ENCODE data around the gene RPEL1. TPM values are rescaled to one million over a fixed set of nuclear protein-coding genes. Genes with fewer than 3 reads are reported as not detected.
"Not testable (repeated sequence)": the region's sequence is repeated elsewhere in the genome, so short reads cannot be mapped to it uniquely, and the experiment has no call there.

Gene RPEL1
- total and polyA plus RNA-seq, 2 donors from 2014 or later: not detected

GRCh38 chr10:103257812-103258211, 12.1 kb downstream of the RPEL1 start:
- H3K9ac ChIP-seq (ENCODE audit: low read length in 3 of 3): no peak overlapping the region
- H3K36me3 ChIP-seq (ENCODE audit: control insufficient read depth in 2 of 3, insufficient read depth in 3 of 3, low read length in 3 of 3): no peaks in the 10 kb centered on the region
- no peaks in the 10 kb centered on the region for H3K9me3 ChIP-seq (ENCODE audit: control insufficient read depth in 2 of 3, insufficient read depth in 1 of 3, low read length in 3 of 3)
- no peaks in the 10 kb centered on the region for H3K27me3 ChIP-seq (ENCODE audit: control insufficient read depth, insufficient read depth, low read length)
- H3K27ac ChIP-seq (ENCODE audit: low read depth in 2 of 2, low read length in 2 of 2): no peak overlapping the region
- H3K4me3 ChIP-seq (ENCODE audit: low read length in 3 of 3): no peak overlapping the region
- H3K4me1 ChIP-seq (ENCODE audit: control insufficient read depth in 2 of 3, insufficient read depth in 2 of 3, low read depth in 1 of 3, low read length in 3 of 3): no peaks in the 10 kb centered on the region
- intact Hi-C loops (cut with DNase I): no loop called here
- TF ChIP-seq CTCF (IDR thresholded peaks at IDR 0.05; ENCODE audit: borderline replicate concordance, extremely low read depth, insufficient read depth): no peak
- no peak for FAIRE-seq
- DNase-seq: no peak

DNA sequence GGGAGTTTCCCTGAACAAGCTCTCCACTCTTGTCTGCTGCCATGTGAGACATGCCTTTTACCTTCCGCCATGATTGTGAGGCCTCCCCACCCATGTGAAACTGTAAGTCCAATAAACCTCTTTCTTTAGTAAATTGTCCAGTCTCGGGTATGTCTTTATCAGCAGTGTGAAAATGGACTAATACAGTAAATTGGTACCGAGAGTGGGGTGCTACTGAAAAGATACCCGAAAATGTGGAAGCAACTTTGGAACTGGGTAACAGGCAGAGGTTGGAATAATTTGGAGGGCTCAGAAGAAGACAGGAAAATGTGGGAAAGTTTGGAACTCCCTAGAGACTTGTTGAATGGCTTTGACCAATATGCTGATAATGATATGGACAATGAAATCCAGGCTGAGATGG, 13.2 kb downstream of the RPEL1 start:
- DNase-seq; H3K9ac ChIP-seq (ENCODE audit: low read length in 3 of 3); intact Hi-C loops (cut with DNase I); H3K4me3 ChIP-seq (ENCODE audit: low read length in 3 of 3); H3K9me3 ChIP-seq (ENCODE audit: control insufficient read depth in 2 of 3, insufficient read depth in 1 of 3, low read length in 3 of 3); H3K36me3 ChIP-seq (ENCODE audit: control insufficient read depth in 2 of 3, insufficient read depth in 3 of 3, low read length in 3 of 3); H3K4me1 ChIP-seq (ENCODE audit: control insufficient read depth in 2 of 3, insufficient read depth in 2 of 3, low read depth in 1 of 3, low read length in 3 of 3); H3K27ac ChIP-seq (ENCODE audit: low read depth in 2 of 2, low read length in 2 of 2); FAIRE-seq; H3K27me3 ChIP-seq (ENCODE audit: control insufficient read depth, insufficient read depth, low read length): not testable (repeated sequence)

GRCh38 chr10:103259989-103260388, 14.3 kb downstream of the RPEL1 start:
- DNase-seq (no peak), FAIRE-seq (no peak)
- Histone ChIP-seq H3K9me3 (ENCODE audit: control insufficient read depth in 2 of 3, insufficient read depth in 1 of 3, low read length in 3 of 3) (no peaks in the 10 kb centered on the region), H3K4me1 (ENCODE audit: control insufficient read depth in 2 of 3, insufficient read depth in 2 of 3, low read depth in 1 of 3, low read length in 3 of 3) (no peaks in the 10 kb centered on the region), H3K4me3 (ENCODE audit: low read length in 3 of 3) (no peak overlapping the region), H3K27ac (ENCODE audit: low read depth in 2 of 2, low read length in 2 of 2) (no peak overlapping the region), H3K36me3 (ENCODE audit: control insufficient read depth in 2 of 3, insufficient read depth in 3 of 3, low read length in 3 of 3) (no peaks in the 10 kb centered on the region), H3K27me3 (ENCODE audit: control insufficient read depth, insufficient read depth, low read length) (no peaks in the 10 kb centered on the region), H3K9ac (ENCODE audit: low read length in 3 of 3) (no peak overlapping the region)
- no peak for TF ChIP-seq CTCF (IDR thresholded peaks at IDR 0.05; ENCODE audit: borderline replicate concordance, extremely low read depth, insufficient read depth)
- intact Hi-C loops (cut with DNase I): no loop called here

DNA sequence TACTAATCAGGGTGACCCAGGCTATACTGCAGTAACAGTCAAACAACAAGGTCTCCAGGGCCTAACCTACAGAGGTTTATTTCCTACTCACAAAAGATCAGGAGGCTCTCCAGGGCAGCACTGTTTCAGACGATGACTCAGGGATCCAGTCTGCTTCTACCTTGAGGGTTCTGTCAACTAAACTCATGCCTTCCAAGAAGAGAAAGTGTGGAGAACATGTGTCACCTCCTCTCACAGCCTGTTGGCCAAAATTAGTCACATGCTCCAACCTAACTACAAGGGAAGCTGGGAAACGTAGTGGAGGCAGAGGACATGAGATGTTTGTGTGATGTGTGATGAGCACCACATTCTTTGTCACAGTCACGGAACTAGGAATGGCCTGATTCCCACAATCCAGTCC, 16.5 kb downstream of the RPEL1 start:
- no peak overlapping the region for H3K4me3 ChIP-seq (ENCODE audit: low read length in 3 of 3)
- H3K27me3 ChIP-seq (ENCODE audit: control insufficient read depth, insufficient read depth, low read length): no peaks in the 10 kb centered on the region
- no peaks in the 10 kb centered on the region for H3K9me3 ChIP-seq (ENCODE audit: control insufficient read depth in 2 of 3, insufficient read depth in 1 of 3, low read length in 3 of 3)
- no peak for TF ChIP-seq CTCF (IDR thresholded peaks at IDR 0.05; ENCODE audit: borderline replicate concordance, extremely low read depth, insufficient read depth)
- H3K9ac ChIP-seq (ENCODE audit: low read length in 3 of 3): no peak overlapping the region
- DNase-seq: no peak
- no peak for FAIRE-seq
- H3K36me3 ChIP-seq (ENCODE audit: control insufficient read depth in 2 of 3, insufficient read depth in 3 of 3, low read length in 3 of 3): no peaks in the 10 kb centered on the region
- no peak overlapping the region for H3K27ac ChIP-seq (ENCODE audit: low read depth in 2 of 2, low read length in 2 of 2)
- intact Hi-C loops (cut with DNase I): no loop called here
- no peaks in the 10 kb centered on the region for H3K4me1 ChIP-seq (ENCODE audit: control insufficient read depth in 2 of 3, insufficient read depth in 2 of 3, low read depth in 1 of 3, low read length in 3 of 3)
